Upper lobe of left lung (tissue), 6 donors: ENCODE results near the gene PTPRJ. TPM values are rescaled to one million over a fixed set of nuclear protein-coding genes. Genes with fewer than 3 reads are reported as not detected.
A peak's percentile ranks its signal among the peaks of the same experiment; 100 is the strongest.

ENCODE experiments used
- ATAC-seq, 2 donors: fragments of 200-7000 bp; cut with Tn5 transposase; one replicate each; pipeline ENCODE4 v1.9.1; 2022; ENCODE audit warnings: mild to moderate bottlenecking in 2 of 2, moderate library complexity in 2 of 2; ENCODE audit not compliant: low FRiP score in 2 of 2
- DNase-seq, 2 donors: peaks; one replicate each; pipeline ENCODE4 v3.0.0-alpha.2; 2019 to 2020
- H3K27ac ChIP-seq, 4 donors: fragments of 200-600 bp; sonication (generic); one replicate each; pipeline ENCODE4 v1.5.1; 2016 to 2019
- H3K27me3 ChIP-seq, 4 donors: fragments of 200-600 bp; sonication (generic); one replicate each; pipeline ENCODE4 v1.5.1; 2017 to 2019
- H3K36me3 ChIP-seq, 4 donors: fragments of 200-600 bp; sonication (generic); one replicate each; pipeline ENCODE4 v1.5.1; 2016 to 2019
- H3K4me1 ChIP-seq, 4 donors: fragments of 200-600 bp; sonication (generic); one replicate each; pipeline ENCODE4 v1.5.1; 2018 to 2019
- H3K4me3 ChIP-seq, 4 donors: fragments of 200-600 bp; sonication (generic); one replicate each; pipeline ENCODE4 v1.5.1; 2017 to 2019; ENCODE audit warnings: mild to moderate bottlenecking in 2 of 4, moderate library complexity in 1 of 4
- H3K9me3 ChIP-seq, 4 donors: fragments of 200-600 bp; sonication (generic); one replicate each; pipeline ENCODE4 v1.5.1; 2018 to 2019
- CTCF ChIP-seq, 6 experiments: fragments of 450-650 bp in 4 of 6; fragments of 200-600 bp in 2 of 6; sonication (generic) in 2 of 6; IDR thresholded peaks; one replicate each; pipeline ENCODE4 v1.5.1; 2016 to 2019; ENCODE audit warnings: antibody characterized with exemption in 6 of 6
- EP300 ChIP-seq, 4 donors: sonication (generic); formaldehyde crosslinking; IDR thresholded peaks; one replicate each; pipeline ENCODE4 v1.5.1; 2017; ENCODE audit warnings: antibody characterized with exemption in 4 of 4, control low read depth in 2 of 4
- POLR2A ChIP-seq, 4 donors: fragments of 450-650 bp; IDR thresholded peaks; one replicate each; pipeline ENCODE4 v1.5.1; 2016 to 2017; ENCODE audit warnings: antibody characterized with exemption in 4 of 4, mild to moderate bottlenecking in 2 of 4
- POLR2AphosphoS5 ChIP-seq, 2 donors: sonication (generic); formaldehyde crosslinking; IDR thresholded peaks; one replicate each; pipeline ENCODE4 v1.5.1; 2017; ENCODE audit warnings: antibody characterized with exemption in 2 of 2
- WGBS, 2 donors: methylation state at CpG; one replicate each; pipeline ENCODE4 v1.1.5; 2017 to 2018; 5-methylcytosine and 5-hydroxymethylcytosine counted together
- total RNA-seq, 6 donors: library from RNA; depleted of rRNA in 4 of 6; stranded (reverse); fragments of >200 nt in 4 of 6; gene quantifications; one replicate each; pipeline versions ENCODE4 v1.1.0 to v1.2.1, GENCODE V29; 2016 to 2021
- donor health status: DM: no; HTN: no; CAD: no; lungs with moderate emphysema.
- donor health status: DM: no; HTN: yes; CAD: no; lungs with severe emphysema.

Gene PTPRJ
- total RNA-seq, 6 donors from 2014 or later, result 17.9 to 50.4 (median 32.9) TPM

GRCh38 chr11:47967577-47968525, 12.5 kb upstream of the PTPRJ start:
- no peak for DNase-seq
- H3K27ac ChIP-seq, result no peak overlapping the region
- WGBS, 2 donors, result 79 to 90% methylated on average over 8 to 9 of the region's 9 CpGs

GRCh38 chr11:47969401-47969800, 11.0 kb upstream of the PTPRJ start:
- H3K27ac ChIP-seq, result no peak overlapping the region
- H3K4me3 ChIP-seq, result no peak overlapping the region
- H3K27me3 ChIP-seq, result no peaks in the 10 kb centered on the region
- no peaks in the 10 kb centered on the region for H3K36me3 ChIP-seq
- peaks cover 4 to 11% (median 7%) of the 10 kb centered on the region in 4 donors for H3K4me1 ChIP-seq
- H3K9me3 ChIP-seq, result no peaks in the 10 kb centered on the region
- ATAC-seq (no peak), DNase-seq (no peak)
- 94 to 95% methylated on average over 8 of the region's 8 CpGs for WGBS, 2 donors
- TF ChIP-seq POLR2AphosphoS5 (IDR thresholded peaks at IDR 0.05) (no peak), CTCF (IDR thresholded peaks at IDR 0.05) (no peak), POLR2A (IDR thresholded peaks at IDR 0.05) (no peak), EP300 (IDR thresholded peaks at IDR 0.05) (no peak)

More at GRCh38 chr11:47967577-47968525, 12.5 kb upstream of the PTPRJ start:
- H3K9me3 ChIP-seq, result no peaks in the 10 kb centered on the region
- no peak overlapping the region for H3K4me3 ChIP-seq
- TF ChIP-seq POLR2A (IDR thresholded peaks at IDR 0.05), result no peak
- TF ChIP-seq POLR2AphosphoS5 (IDR thresholded peaks at IDR 0.05), result no peak
- TF ChIP-seq EP300 (IDR thresholded peaks at IDR 0.05), result no peak
- no peak for TF ChIP-seq CTCF (IDR thresholded peaks at IDR 0.05)
- ATAC-seq, result peak in 1 of 2 donors; percentile 34
- no peaks in the 10 kb centered on the region for H3K27me3 ChIP-seq
- H3K36me3 ChIP-seq, result no peaks in the 10 kb centered on the region
- H3K4me1 ChIP-seq, result no peaks in the 10 kb centered on the region

GRCh38 chr11:47971501-47971900, 8.9 kb upstream of the PTPRJ start:
- TF ChIP-seq POLR2A (IDR thresholded peaks at IDR 0.05), result no peak
- TF ChIP-seq EP300 (IDR thresholded peaks at IDR 0.05), result no peak
- TF ChIP-seq CTCF (IDR thresholded peaks at IDR 0.05), result no peak
- no peak for TF ChIP-seq POLR2AphosphoS5 (IDR thresholded peaks at IDR 0.05)
- H3K4me3 ChIP-seq, result no peak overlapping the region
- no peaks in the 10 kb centered on the region for H3K9me3 ChIP-seq
- ATAC-seq (no peak), DNase-seq (no peak)
- no peaks in the 10 kb centered on the region for H3K36me3 ChIP-seq
- H3K27me3 ChIP-seq, result no peaks in the 10 kb centered on the region
- 84 to 93% methylated on average over 4 of the region's 4 CpGs for WGBS, 2 donors
- peaks cover 10 to 17% (median 13%) of the 10 kb centered on the region in 4 donors for H3K4me1 ChIP-seq
- no peak overlapping the region for H3K27ac ChIP-seq

GRCh38 chr11:47973173-47973572, 7.2 kb upstream of the PTPRJ start:
- 88 to 93% methylated on average over 4 of the region's 4 CpGs for WGBS, 2 donors
- no peaks in the 10 kb centered on the region for H3K36me3 ChIP-seq
- H3K4me3 ChIP-seq, result no peak overlapping the region
- peak overlapping the region in 1 of 4 donors; percentile 69 for H3K27ac ChIP-seq
- TF ChIP-seq POLR2A (IDR thresholded peaks at IDR 0.05), result no peak
- TF ChIP-seq POLR2AphosphoS5 (IDR thresholded peaks at IDR 0.05), result no peak
- TF ChIP-seq EP300 (IDR thresholded peaks at IDR 0.05), result no peak
- no peak for TF ChIP-seq CTCF (IDR thresholded peaks at IDR 0.05)
- no peaks in the 10 kb centered on the region for H3K9me3 ChIP-seq
- H3K4me1 ChIP-seq, result peaks cover 10 to 17% (median 13%) of the 10 kb centered on the region in 4 donors
- no peak for ATAC-seq
- no peak for DNase-seq
- no peaks in the 10 kb centered on the region for H3K27me3 ChIP-seq
